ENCODE data around the gene GPR151.

The GPR151 gene

GRCh38 chr5:146519554-146519953 is 3.6 kb upstream of the GPR151 start:
- no peak for DNase-seq

- DNase-seq = no peak
These were observed 378 bp downstream of the GPR151 start for GRCh38 chr5:146515473-146516150.

- DNase-seq = no peak
These were observed 1.4 kb downstream of the GPR151 start for GRCh38 chr5:146514575-146514974.

GRCh38 chr5:146513462-146513861 is 2.5 kb downstream of the GPR151 start:
- no peak for DNase-seq

GRCh38 chr5:146510559-146511125 is 5.3 kb downstream of the GPR151 start:
- DNase-seq = no peak

- DNase-seq = no peak
These were observed 8.6 kb downstream of the GPR151 start for GRCh38 chr5:146507428-146507827.

GRCh38 chr5:146499680-146500079 is 16.3 kb downstream of the GPR151 start:
- DNase-seq = no peak

GRCh38 chr5:146494656-146495055 is 21.3 kb downstream of the GPR151 start:
- no peak for DNase-seq

GRCh38 chr5:146490089-146490843 is 25.7 kb downstream of the GPR151 start:
- no peak for DNase-seq

GRCh38 chr5:146484714-146485391 is 31.1 kb downstream of the GPR151 start:
- DNase-seq = no peak

GRCh38 chr5:146482775-146483174 is 33.2 kb downstream of the GPR151 start:
- no peak for DNase-seq

- no peak for DNase-seq
These were observed 40.1 kb downstream of the GPR151 start for GRCh38 chr5:146475906-146476305.

GRCh38 chr5:146475190-146475780 is 40.7 kb downstream of the GPR151 start:
- DNase-seq = peak; percentile 11

GRCh38 chr5:146474065-146474464 is 41.9 kb downstream of the GPR151 start:
- DNase-seq = no peak

- DNase-seq = no peak
These were observed 48.2 kb downstream of the GPR151 start for GRCh38 chr5:146467760-146468159.

- no peak for DNase-seq
These were observed 49.3 kb downstream of the GPR151 start for GRCh38 chr5:146466521-146467349.

- no peak for DNase-seq
These were observed 52.5 kb downstream of the GPR151 start for GRCh38 chr5:146463446-146463845.
